Measurements from ENCODE around the gene EDEM3. TPM values are rescaled to one million over a fixed set of nuclear protein-coding genes. Genes with fewer than 3 reads are reported as not detected.

EDEM3 gene
- total RNA-seq, 3 donors from 2014 or later: 42.3 to 44.5 (median 43.2) TPM

DNA sequence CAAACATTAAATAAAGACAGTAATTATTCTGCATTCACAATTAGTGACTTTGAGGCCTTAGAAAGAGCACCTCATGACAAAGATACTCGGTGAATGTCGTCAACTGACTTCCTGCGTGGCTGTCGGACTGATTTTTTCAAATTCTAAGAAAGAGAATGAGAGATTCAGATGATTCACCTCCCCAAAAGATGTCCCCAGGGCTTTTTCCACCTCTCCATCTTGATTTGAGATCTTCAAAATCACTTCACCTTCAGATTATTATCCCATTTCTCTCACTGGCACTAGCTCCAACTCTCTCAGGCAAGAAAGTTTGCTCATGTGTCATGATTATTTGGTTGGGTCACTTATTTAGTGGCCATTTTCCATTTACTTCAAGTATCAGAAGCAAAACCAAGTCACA lies 5.0 kb upstream of the EDEM3 start:
- no peaks in the 10 kb centered on the region for H3K36me3 ChIP-seq
- TF ChIP-seq POLR2A (IDR thresholded peaks at IDR 0.05) (no peak), POLR2AphosphoS5 (IDR thresholded peaks at IDR 0.05) (no peak)
- TF ChIP-seq, protein P1, sequence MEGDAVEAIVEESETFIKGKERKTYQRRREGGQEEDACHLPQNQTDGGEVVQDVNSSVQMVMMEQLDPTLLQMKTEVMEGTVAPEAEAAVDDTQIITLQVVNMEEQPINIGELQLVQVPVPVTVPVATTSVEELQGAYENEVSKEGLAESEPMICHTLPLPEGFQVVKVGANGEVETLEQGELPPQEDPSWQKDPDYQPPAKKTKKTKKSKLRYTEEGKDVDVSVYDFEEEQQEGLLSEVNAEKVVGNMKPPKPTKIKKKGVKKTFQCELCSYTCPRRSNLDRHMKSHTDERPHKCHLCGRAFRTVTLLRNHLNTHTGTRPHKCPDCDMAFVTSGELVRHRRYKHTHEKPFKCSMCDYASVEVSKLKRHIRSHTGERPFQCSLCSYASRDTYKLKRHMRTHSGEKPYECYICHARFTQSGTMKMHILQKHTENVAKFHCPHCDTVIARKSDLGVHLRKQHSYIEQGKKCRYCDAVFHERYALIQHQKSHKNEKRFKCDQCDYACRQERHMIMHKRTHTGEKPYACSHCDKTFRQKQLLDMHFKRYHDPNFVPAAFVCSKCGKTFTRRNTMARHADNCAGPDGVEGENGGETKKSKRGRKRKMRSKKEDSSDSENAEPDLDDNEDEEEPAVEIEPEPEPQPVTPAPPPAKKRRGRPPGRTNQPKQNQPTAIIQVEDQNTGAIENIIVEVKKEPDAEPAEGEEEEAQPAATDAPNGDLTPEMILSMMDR (IDR thresholded peaks at IDR 0.05): no peak
- H3K4me3 ChIP-seq: no peak overlapping the region
- H3K9me3 ChIP-seq: no peaks in the 10 kb centered on the region
- intact Hi-C loops (cut with DNase I; ENCODE audit: low total_unique reads): no loop called here
- DNase-seq (ENCODE audit: low spot score in 2 of 2): no peak
- no peaks in the 10 kb centered on the region for H3K4me1 ChIP-seq
- H3K27ac ChIP-seq: no peak overlapping the region
- no peaks in the 10 kb centered on the region for H3K27me3 ChIP-seq

DNA sequence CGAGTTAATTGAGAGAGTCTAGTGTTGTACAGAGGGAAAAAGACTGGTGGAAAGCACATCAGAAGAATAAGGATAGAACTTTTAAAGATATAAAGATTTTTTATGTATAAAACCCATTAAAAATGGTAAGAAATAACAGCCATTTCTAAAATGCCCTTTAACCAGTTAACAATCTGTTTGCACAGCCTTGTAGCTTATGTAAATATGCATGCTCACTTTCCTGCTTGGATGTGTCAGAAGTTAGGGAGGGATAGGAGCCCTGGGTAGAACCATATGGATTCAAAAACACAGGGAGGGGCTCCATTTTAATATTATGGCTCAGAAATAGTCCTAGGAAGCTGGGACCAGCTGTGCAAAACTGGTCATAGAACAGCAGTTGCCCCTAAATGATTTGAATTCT lies 4.5 kb upstream of the EDEM3 start:
- Histone ChIP-seq H3K27ac (no peak overlapping the region), H3K9me3 (no peaks in the 10 kb centered on the region), H3K36me3 (no peaks in the 10 kb centered on the region), H3K27me3 (no peaks in the 10 kb centered on the region), H3K4me3 (no peak overlapping the region), H3K4me1 (no peaks in the 10 kb centered on the region)
- DNase-seq (ENCODE audit: low spot score in 2 of 2): no peak
- intact Hi-C loops (cut with DNase I; ENCODE audit: low total_unique reads): no loop called here
- TF ChIP-seq POLR2AphosphoS5 (IDR thresholded peaks at IDR 0.05) (no peak), POLR2A (IDR thresholded peaks at IDR 0.05) (no peak)
- TF ChIP-seq, protein P1 (IDR thresholded peaks at IDR 0.05): no peak

- Histone ChIP-seq H3K27ac (no peak overlapping the region), H3K36me3 (no peaks in the 10 kb centered on the region), H3K4me3 (no peak overlapping the region), H3K4me1 (no peaks in the 10 kb centered on the region), H3K27me3 (no peaks in the 10 kb centered on the region), H3K9me3 (no peaks in the 10 kb centered on the region)
- TF ChIP-seq POLR2A (IDR thresholded peaks at IDR 0.05): no peak
- TF ChIP-seq POLR2AphosphoS5 (IDR thresholded peaks at IDR 0.05): no peak
- TF ChIP-seq, protein P1 (IDR thresholded peaks at IDR 0.05): no peak
- intact Hi-C loops (cut with DNase I; ENCODE audit: low total_unique reads): no loop called here
- DNase-seq (ENCODE audit: low spot score in 2 of 2): no peak
Measured at GRCh38 chr1:184757891-184758290, 3.2 kb upstream of the EDEM3 start.

DNA sequence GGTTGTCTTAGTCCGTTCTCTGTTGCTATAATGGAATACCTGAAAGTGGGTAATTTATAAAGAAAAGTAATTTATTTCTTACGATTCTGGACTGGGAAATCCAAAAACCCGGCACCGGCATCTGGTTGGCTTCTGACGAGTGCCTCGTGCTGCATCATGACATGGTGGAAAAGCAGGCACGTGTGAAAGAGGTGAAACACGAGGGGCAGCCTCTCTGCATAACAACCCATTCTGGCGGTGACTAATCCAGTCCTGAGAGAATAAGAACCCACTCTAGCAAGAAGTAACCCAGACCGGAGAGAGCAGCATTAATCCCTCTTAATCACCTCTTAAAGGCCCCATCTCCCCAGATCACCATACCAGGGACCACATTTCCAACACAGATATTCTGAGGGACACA lies 2.7 kb upstream of the EDEM3 start:
- Histone ChIP-seq H3K4me3 (no peak overlapping the region), H3K9me3 (no peaks in the 10 kb centered on the region), H3K27ac (no peak overlapping the region), H3K4me1 (no peaks in the 10 kb centered on the region), H3K36me3 (no peaks in the 10 kb centered on the region), H3K27me3 (no peaks in the 10 kb centered on the region)
- DNase-seq (ENCODE audit: low spot score in 2 of 2): no peak
- TF ChIP-seq POLR2AphosphoS5 (IDR thresholded peaks at IDR 0.05) (no peak), POLR2A (IDR thresholded peaks at IDR 0.05) (no peak)
- TF ChIP-seq, protein P1 (IDR thresholded peaks at IDR 0.05): no peak
- intact Hi-C loops (cut with DNase I; ENCODE audit: low total_unique reads): no loop called here

GRCh38 chr1:184755226-184756065 lies 788 bp upstream of the EDEM3 start:
- no peak for DNase-seq (ENCODE audit: low spot score in 2 of 2)
- Histone ChIP-seq H3K36me3 (no peaks in the 10 kb centered on the region), H3K4me1 (no peaks in the 10 kb centered on the region), H3K9me3 (no peaks in the 10 kb centered on the region), H3K4me3 (peak overlapping the region; percentile 83 to 97 (median 95)), H3K27ac (peak overlapping the region; percentile 94 to 97), H3K27me3 (no peaks in the 10 kb centered on the region)
- TF ChIP-seq POLR2AphosphoS5 (IDR thresholded peaks at IDR 0.05): no peak
- TF ChIP-seq, protein P1 (IDR thresholded peaks at IDR 0.05): no peak
- TF ChIP-seq POLR2A (IDR thresholded peaks at IDR 0.05): no peak
- intact Hi-C loops (cut with DNase I; ENCODE audit: low total_unique reads): no loop called here

All from breast epithelium (tissue), 4 donors.